K562 (cell line): ENCODE data around the gene EEFSEC. TPM values are rescaled to one million over a fixed set of nuclear protein-coding genes. Genes with fewer than 3 reads are reported as not detected.

Source experiments
- BRCA1 ChIP-seq, 2 experiments: fragments of 450-650 bp in 1 of 2; sonication (generic) in 1 of 2; formaldehyde crosslinking in 1 of 2; IDR thresholded peaks; 2 replicates each; pipeline versions ENCODE4 v1.5.0 to v1.6.1; 2017 to 2020; ENCODE audit warnings: mild to moderate bottlenecking in 1 of 2, missing genetic modification reagents in 1 of 2
- CLOCK ChIP-seq: fragments of 250-450 bp; sonication (Bioruptor Pico); IDR thresholded peaks from 2 replicates; pipeline ENCODE4 v1.4.0; 2020; ENCODE audit warnings: mild to moderate bottlenecking, moderate library complexity, borderline replicate concordance
- ESRRA ChIP-seq: fragments of 450-650 bp; IDR thresholded peaks from 2 replicates; pipeline ENCODE4 v1.6.1; 2014; ENCODE audit warnings: low read depth, mild to moderate bottlenecking, moderate library complexity, borderline replicate concordance
- EWSR1 ChIP-seq: fragments of 450-650 bp; IDR thresholded peaks from 2 replicates; pipeline ENCODE4 v1.6.1; 2018; ENCODE audit warnings: borderline replicate concordance, mild to moderate bottlenecking, low read depth, moderate library complexity; ENCODE audit not compliant: partially characterized antibody
- FIP1L1 ChIP-seq: fragments of 200-400 bp; formaldehyde crosslinking; IDR thresholded peaks from 2 replicates; pipeline ENCODE4 v1.6.1; 2018; ENCODE audit warnings: mild to moderate bottlenecking, low read depth, low read length; ENCODE audit not compliant: poor library complexity, severe bottlenecking
- GABPB2 ChIP-seq: fragments of 250-450 bp; sonication (Bioruptor Pico); conservative IDR thresholded peaks from 2 replicates; pipeline ENCODE4 v1.5.1; 2021; ENCODE audit warnings: mild to moderate bottlenecking
- GTF2E2 ChIP-seq: fragments of 200-800 bp; sonication (Bioruptor generic); IDR thresholded peaks from 2 replicates; pipeline ENCODE4 v1.6.1; 2016; ENCODE audit warnings: missing genetic modification characterization, missing compliant biosample characterization
- HDAC6 ChIP-seq: IDR thresholded peaks from 2 replicates; pipeline ENCODE4 v1.6.1; 2012; ENCODE audit warnings: low read depth, mild to moderate bottlenecking, control low read depth, inconsistent platforms, low read length, moderate library complexity
- HIVEP1 ChIP-seq: fragments of 250-450 bp; sonication (Bioruptor Pico); IDR thresholded peaks from 2 replicates; pipeline ENCODE4 v1.4.0; 2020; ENCODE audit warnings: mild to moderate bottlenecking
- POLR3A ChIP-seq: IDR thresholded peaks from 2 replicates; pipeline ENCODE4 v1.6.1; 2011; ENCODE audit warnings: borderline replicate concordance, mild to moderate bottlenecking, moderate library complexity; ENCODE audit not compliant: insufficient read length, insufficient read depth; ENCODE audit errors: extremely low read depth
- PTBP1 ChIP-seq: fragments of 200-400 bp; formaldehyde crosslinking; IDR thresholded peaks from 2 replicates; pipeline ENCODE4 v1.6.1; 2017; ENCODE audit warnings: low read depth, low read length
- RBM22 ChIP-seq: fragments of 200-400 bp; formaldehyde crosslinking; IDR thresholded peaks from 2 replicates; pipeline ENCODE4 v1.6.1; 2018; ENCODE audit warnings: low read length, low read depth; ENCODE audit not compliant: poor library complexity, severe bottlenecking
- TFAP4 ChIP-seq: sonication (generic); formaldehyde crosslinking; IDR thresholded peaks from 2 replicates; pipeline ENCODE4 v1.8.0; 2022; ENCODE audit warnings: missing genetic modification reagents, mild to moderate bottlenecking, moderate library complexity, borderline replicate concordance
- USF1 ChIP-seq: sonication (generic); formaldehyde crosslinking; IDR thresholded peaks from 2 replicates; pipeline ENCODE4 v1.9.0; 2022; ENCODE audit warnings: mild to moderate bottlenecking, missing genetic modification reagents
- ZBTB8A ChIP-seq: fragments of 450-650 bp; IDR thresholded peaks from 2 replicates; pipeline ENCODE4 v1.6.1; 2018; ENCODE audit warnings: mild to moderate bottlenecking, moderate library complexity; ENCODE audit not compliant: partially characterized antibody
- ZNF134 ChIP-seq: fragments of 250-450 bp; sonication (Bioruptor Pico); conservative IDR thresholded peaks from 2 replicates; pipeline ENCODE4 v1.4.0; 2020
- ZNF639 ChIP-seq, 2 experiments: fragments of 200-800 bp in 1 of 2; sonication (Bioruptor generic) in 1 of 2; sonication (generic) in 1 of 2; formaldehyde crosslinking in 1 of 2; IDR thresholded peaks in 1 of 2; conservative IDR thresholded peaks in 1 of 2; 2 replicates each; pipeline versions ENCODE4 v1.5.0 to v1.6.1; 2016 to 2020; ENCODE audit warnings: missing compliant biosample characterization in 1 of 2, missing genetic modification characterization in 1 of 2, missing genetic modification reagents in 1 of 2
- polyA plus RNA-seq, 8 experiments: library from polyadenylated mRNA; depleted of rRNA in 4 of 8; stranded (reverse) in 5 of 8; unstranded in 3 of 8; fragments of >200 nt; fragmentation: Nextera tagmentation in 2 of 8; fragmentation: Illumina TruSeq in 1 of 8; extraction: Ambion mirVana in 2 of 8; extraction: Trizol in 1 of 8; gene quantifications; 2 replicates each; pipeline versions ENCODE4 v1.2.1 to v1.2.3, GENCODE V29; 2011 to 2014; ENCODE audit warnings: inconsistent platforms in 1 of 8, missing spikeins in 1 of 8
- total RNA-seq, 7 experiments: library from RNA; depleted of rRNA in 6 of 7; stranded (reverse); fragments of >200 nt in 6 of 7; fragmentation: Illumina TruSeq in 2 of 7; extraction: Trizol in 2 of 7; gene quantifications; 2 replicates each; pipeline versions ENCODE4 v1.2.1 to v1.2.3, GENCODE V29; 2011 to 2021; ENCODE audit warnings: low replicate concordance in 1 of 7

EEFSEC gene
- total and polyA plus RNA-seq, 9 of the 15 experiments (the other 6 are each of a cell fraction or from before 2014, with no cell fraction given), result 0.35 to 11.8 (median 7.7) TPM

- TF ChIP-seq ZNF639 (CRISPR knock-in tag; conservative IDR thresholded peaks at IDR 0.05 in 1 of 2, IDR thresholded peaks at IDR 0.05 in 1 of 2) (peak in 1 of 2 experiments; percentile 97; a peak in 2 of 4 replicates), FIP1L1 (peak; percentile 32), USF1 (no peak), HDAC6 (no peak), RBM22 (no peak), TFAP4 (CRISPR knock-in tag) (peak; percentile 69; the same call in 1 of the 2 replicates), GTF2E2 (tag) (peak; percentile 49; the same call in 1 of the 2 replicates), HIVEP1 (CRISPR knock-in tag) (no peak), POLR3A (no peak), ESRRA (peak; percentile 42; the same call in 1 of the 2 replicates), PTBP1 (no peak), ZBTB8A (no peak), GABPB2 (CRISPR knock-in tag) (no peak), CLOCK (CRISPR knock-in tag) (no peak), BRCA1 (IDR thresholded peaks at IDR 0.05) (no peak), BRCA1 (CRISPR knock-in tag; IDR thresholded peaks at IDR 0.05) (no peak), ZNF134 (CRISPR knock-in tag) (no peak), EWSR1 (no peak)
Measured at GRCh38 chr3:128153156-128154041, at the start of gene EEFSEC (continued).
